Nephron progenitor cell (in vitro differentiated cells): ENCODE results near the gene RFX8.

Experiments used
- DNase-seq: peaks from one replicate; pipeline ENCODE4 v3.0.0; 2021
- H3K27ac Mint-ChIP-seq: 2 replicates; pipeline ENCODE4 v1.8.0; 2021; ENCODE audit warnings: mild to moderate bottlenecking, moderate library complexity, mixed read lengths
- H3K27me3 Mint-ChIP-seq: 2 replicates; pipeline ENCODE4 v1.8.0; 2021; ENCODE audit warnings: mild to moderate bottlenecking, low read depth, mixed read lengths; ENCODE audit not compliant: poor library complexity
- H3K36me3 Mint-ChIP-seq: 2 replicates; pipeline ENCODE4 v1.8.0; 2021; ENCODE audit warnings: low read depth, mixed read lengths
- H3K4me1 Mint-ChIP-seq: 2 replicates; pipeline ENCODE4 v1.8.0; 2021; ENCODE audit warnings: mixed read lengths
- H3K4me3 Mint-ChIP-seq: 2 replicates; pipeline ENCODE4 v1.8.0; 2021; ENCODE audit warnings: mild to moderate bottlenecking, moderate library complexity, mixed read lengths
- H3K9me3 Mint-ChIP-seq: 2 replicates; pipeline ENCODE4 v1.8.0; 2021; ENCODE audit warnings: mild to moderate bottlenecking, moderate library complexity, mixed read lengths
- CTCF ChIP-seq: fragments of 200-600 bp; sonication (generic); IDR thresholded peaks from 2 replicates; pipeline ENCODE4 v1.5.0; 2021; ENCODE audit warnings: antibody characterized with exemption

The RFX8 gene

DNA sequence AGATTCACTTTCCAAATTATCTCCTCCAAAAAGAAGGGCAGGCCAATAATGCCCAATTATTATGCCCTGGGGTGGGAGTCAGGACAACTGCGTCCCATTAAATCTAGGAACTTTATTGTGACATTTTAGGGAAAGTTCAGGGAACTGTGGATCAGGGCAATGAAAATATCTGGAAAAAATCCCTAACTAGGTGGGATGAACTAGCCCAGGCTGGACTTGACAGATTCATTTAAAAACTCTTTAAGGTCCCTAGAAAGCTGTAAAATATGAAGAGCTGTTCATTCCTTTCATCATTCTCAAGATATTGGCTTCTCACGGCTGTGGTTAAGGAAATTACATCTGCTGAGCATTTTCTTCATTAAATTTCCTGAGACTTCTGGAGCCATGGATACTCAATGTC, 95.8 kb downstream of the RFX8 start:
- no peaks in the 10 kb centered on the region for H3K9me3 Mint-ChIP-seq
- H3K4me1 Mint-ChIP-seq, result peaks cover 16% of the 10 kb centered on the region
- DNase-seq, result no peak
- no peak for TF ChIP-seq CTCF
- peaks cover 22% of the 10 kb centered on the region for H3K27me3 Mint-ChIP-seq
- no peaks in the 10 kb centered on the region for H3K36me3 Mint-ChIP-seq
- no peak overlapping the region for H3K27ac Mint-ChIP-seq
- no peak overlapping the region for H3K4me3 Mint-ChIP-seq

GRCh38 chr2:101375653-101376052, 99.3 kb downstream of the RFX8 start:
- peaks cover 3% of the 10 kb centered on the region for H3K9me3 Mint-ChIP-seq
- no peaks in the 10 kb centered on the region for H3K36me3 Mint-ChIP-seq
- H3K4me3 Mint-ChIP-seq, result no peak overlapping the region
- no peak for TF ChIP-seq CTCF
- DNase-seq, result no peak
- peaks cover 10% of the 10 kb centered on the region for H3K4me1 Mint-ChIP-seq
- H3K27ac Mint-ChIP-seq, result no peak overlapping the region
- H3K27me3 Mint-ChIP-seq, result peaks cover 8% of the 10 kb centered on the region

DNA sequence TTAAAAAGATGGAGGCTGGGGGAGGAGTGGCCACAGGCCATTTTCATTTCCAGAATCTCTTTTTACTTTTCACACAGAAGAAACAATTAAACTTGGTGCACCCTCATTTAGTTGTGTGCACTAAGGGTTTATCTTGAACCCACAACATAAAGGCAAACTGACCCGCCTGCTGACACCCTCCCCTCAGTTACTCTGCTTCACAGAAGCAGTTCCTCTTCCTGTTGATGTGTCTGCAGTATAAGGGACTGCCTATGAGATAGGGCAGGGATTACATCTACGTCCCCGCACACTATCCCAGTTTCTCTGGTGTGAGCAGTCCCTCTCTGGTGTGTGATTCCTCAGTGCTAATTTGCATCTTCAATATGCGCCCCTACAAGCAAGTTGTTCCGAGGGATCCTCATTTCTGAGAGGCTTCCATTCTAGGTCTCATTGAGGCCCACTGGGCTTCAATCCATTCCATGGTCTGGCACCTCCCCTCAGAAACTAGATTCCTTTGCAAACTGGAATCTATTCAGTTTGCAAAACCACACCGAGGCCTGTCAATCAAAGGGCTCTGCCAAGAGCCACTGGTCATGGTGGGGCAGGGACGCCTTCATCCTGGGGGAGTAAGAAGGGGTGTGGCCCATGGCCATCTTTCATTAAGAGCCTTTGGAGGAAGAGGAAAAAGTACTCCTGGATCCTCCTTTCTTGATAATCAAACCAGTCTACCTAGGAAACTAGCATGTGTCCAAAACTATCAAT, 99.9 kb downstream of the RFX8 start:
- DNase-seq, result no peak
- no peak for TF ChIP-seq CTCF
- H3K4me3 Mint-ChIP-seq, result no peak overlapping the region
- peaks cover 10% of the 10 kb centered on the region for H3K4me1 Mint-ChIP-seq
- H3K36me3 Mint-ChIP-seq, result no peaks in the 10 kb centered on the region
- H3K9me3 Mint-ChIP-seq, result peaks cover 3% of the 10 kb centered on the region
- H3K27ac Mint-ChIP-seq, result no peak overlapping the region
- H3K27me3 Mint-ChIP-seq, result peaks cover 8% of the 10 kb centered on the region

- Mint-ChIP-seq H3K4me3 (no peak overlapping the region), H3K36me3 (no peaks in the 10 kb centered on the region), H3K27ac (no peak overlapping the region), H3K9me3 (peaks cover 3% of the 10 kb centered on the region), H3K4me1 (peaks cover 10% of the 10 kb centered on the region), H3K27me3 (no peaks in the 10 kb centered on the region)
- no peak for TF ChIP-seq CTCF
- no peak for DNase-seq
Observed at GRCh38 chr2:101372792-101373191, 102.1 kb downstream of the RFX8 start.

GRCh38 chr2:101371636-101372035, 103.3 kb downstream of the RFX8 start:
- Mint-ChIP-seq H3K4me1 (peaks cover 10% of the 10 kb centered on the region), H3K27me3 (no peaks in the 10 kb centered on the region), H3K36me3 (no peaks in the 10 kb centered on the region), H3K4me3 (no peak overlapping the region), H3K9me3 (peaks cover 3% of the 10 kb centered on the region), H3K27ac (peak overlapping the region; percentile 40)
- no peak for TF ChIP-seq CTCF
- DNase-seq, result no peak

DNA sequence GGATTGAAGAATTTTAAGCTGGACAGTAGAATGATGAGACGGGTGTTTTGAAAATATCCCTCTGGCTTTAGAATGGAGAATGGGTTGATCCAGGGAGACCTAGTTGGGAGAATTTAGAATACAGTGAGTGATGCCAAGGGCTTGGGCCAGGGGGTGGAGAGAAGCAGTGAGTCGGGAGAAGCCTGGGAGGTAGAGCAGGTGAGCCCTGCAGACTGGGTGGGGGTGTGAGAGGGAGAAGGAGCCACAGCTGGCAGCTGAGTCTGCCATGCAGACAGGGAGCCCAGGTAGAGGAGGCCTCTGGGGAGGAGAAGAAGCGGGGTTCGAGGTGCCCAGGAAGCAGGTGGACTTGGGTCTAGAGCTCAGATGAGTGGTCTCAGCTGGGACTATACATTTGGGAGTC, 105.8 kb downstream of the RFX8 start:
- no peak for TF ChIP-seq CTCF
- Mint-ChIP-seq H3K27ac (no peak overlapping the region), H3K4me1 (peaks cover 10% of the 10 kb centered on the region), H3K27me3 (no peaks in the 10 kb centered on the region), H3K4me3 (no peak overlapping the region), H3K9me3 (peaks cover 3% of the 10 kb centered on the region), H3K36me3 (no peaks in the 10 kb centered on the region)
- no peak for DNase-seq
